ENCODE data around the gene NPIPB2. TPM values are rescaled to one million over a fixed set of nuclear protein-coding genes. Genes with fewer than 3 reads are reported as not detected.

The NPIPB2 gene
- total and polyA plus RNA-seq, 2 of the 13 experiments (the other 11 are each of a cell fraction or from before 2014, with no cell fraction given): 1.8 to 4.1 TPM

- no peak; the same call in 1 of the 2 replicates for TF ChIP-seq ZNF318 (CRISPR knock-in tag; IDR thresholded peaks at IDR 0.05)
- no peak for TF ChIP-seq SKIL (CRISPR knock-in tag; IDR thresholded peaks at IDR 0.05; ENCODE audit: borderline replicate concordance)
- no peak for TF ChIP-seq ZBTB43 (CRISPR knock-in tag; conservative IDR thresholded peaks at IDR 0.05)
- TF ChIP-seq EEA1 (CRISPR knock-in tag; IDR thresholded peaks at IDR 0.05; ENCODE audit: borderline replicate concordance): no peak
- TF ChIP-seq ATF6 (CRISPR knock-in tag; conservative IDR thresholded peaks at IDR 0.05): no peak
- no peak for TF ChIP-seq ZNF496 (CRISPR knock-in tag; IDR thresholded peaks at IDR 0.05; ENCODE audit: insufficient replicate concordance)
- peak; percentile 58; the same call in 1 of the 2 replicates for TF ChIP-seq HMG20B (CRISPR knock-in tag; conservative IDR thresholded peaks at IDR 0.05)
- TF ChIP-seq DR1 (CRISPR knock-in tag; IDR thresholded peaks at IDR 0.05): no peak
- no peak for TF ChIP-seq WIZ (CRISPR knock-in tag; IDR thresholded peaks at IDR 0.05)
- TF ChIP-seq HOXA3 (CRISPR knock-in tag; IDR thresholded peaks at IDR 0.05): no peak
- TF ChIP-seq ZNF580 (CRISPR knock-in tag; IDR thresholded peaks at IDR 0.05; ENCODE audit: borderline replicate concordance, low read depth): no peak
- TF ChIP-seq ARNT2 (CRISPR knock-in tag; IDR thresholded peaks at IDR 0.05; ENCODE audit: low read depth): peak; percentile 51; the same call in 1 of the 2 replicates
- TF ChIP-seq CHD2 (IDR thresholded peaks at IDR 0.05; ENCODE audit: low read depth, low read length): no peak
- TF ChIP-seq STAT5B (CRISPR knock-in tag; IDR thresholded peaks at IDR 0.05): no peak
Measured at GRCh38 chr16:11916524-11917285, 25.1 kb downstream of the NPIPB2 start (continued).
